Body of pancreas (tissue), 4 donors: ENCODE data around the gene THADA. TPM values are rescaled to one million over a fixed set of nuclear protein-coding genes. Genes with fewer than 3 reads are reported as not detected.
A peak's percentile ranks its signal among the peaks of the same experiment; 100 is the strongest.

Source experiments
- ATAC-seq: fragments of 150-250 bp; one replicate; pipeline ENCODE4 v1.9.1; 2016
- DNase-seq, 4 donors: peaks; one replicate each; pipeline ENCODE4 v3.0.0-alpha.2; 2019
- H3K27ac ChIP-seq, 4 donors: fragments of 200-600 bp; sonication (generic); 1 replicate in 3 of 4; 2 replicates in 1 of 4; pipeline versions ENCODE4 v1.5.1 to v1.6.1; 2016 to 2019; ENCODE audit warnings: mild to moderate bottlenecking in 1 of 4, mixed read lengths in 1 of 4, moderate library complexity in 1 of 4
- H3K27me3 ChIP-seq, 2 donors: fragments of 200-600 bp; sonication (generic); one replicate each; pipeline ENCODE4 v1.6.0; 2016; ENCODE audit warnings: mild to moderate bottlenecking in 1 of 2
- H3K36me3 ChIP-seq, 2 donors: fragments of 200-600 bp; sonication (generic); replicated peaks in 1 of 2; 2 replicates each; pipeline ENCODE4 v1.5.1; 2016; ENCODE audit warnings: low read depth in 2 of 2; ENCODE audit not compliant: insufficient read depth in 1 of 2
- H3K4me1 ChIP-seq: fragments of 200-600 bp; sonication (generic); one replicate; pipeline ENCODE4 v1.6.0; 2016
- H3K4me3 ChIP-seq, 2 donors: fragments of 200-600 bp; sonication (generic); 1 replicate in 1 of 2; 2 replicates in 1 of 2; pipeline ENCODE4 v1.5.1; 2016 to 2019
- H3K9me3 ChIP-seq, 3 donors: fragments of 200-600 bp; sonication (generic); 1 replicate in 2 of 3; 2 replicates in 1 of 3; pipeline ENCODE4 v1.5.1; 2016
- POLR2A ChIP-seq, 3 donors: fragments of 450-650 bp; IDR thresholded peaks; one replicate each; pipeline ENCODE4 v1.6.1; 2016; ENCODE audit warnings: antibody characterized with exemption in 3 of 3, mild to moderate bottlenecking in 2 of 3
- WGBS, 2 donors: methylation state at CpG; one replicate each; pipeline ENCODE4 v1.1.5; 2017; 5-methylcytosine and 5-hydroxymethylcytosine counted together
- intact Hi-C: fragments of 100-400 bp; cut with DNase I; formaldehyde crosslinking; loops from one replicate; pipeline ENCODE4 v1.15.1; 2023
- total RNA-seq, 2 donors: library from RNA; depleted of rRNA; stranded (reverse); fragments of >200 nt; gene quantifications; one replicate each; pipeline ENCODE4 v1.1.0, GENCODE V29; 2016
- TF ChIP-seq, protein P1 (sequence below), 7 experiments: fragments of 450-650 bp in 4 of 7; fragments of 200-600 bp in 3 of 7; sonication (generic) in 3 of 7; IDR thresholded peaks; one replicate each; pipeline ENCODE4 v1.5.1; 2016 to 2019; ENCODE audit warnings: antibody characterized with exemption in 7 of 7

The THADA gene
- total RNA-seq, 2 donors from 2014 or later, result 27.5 to 41.9 TPM

DNA sequence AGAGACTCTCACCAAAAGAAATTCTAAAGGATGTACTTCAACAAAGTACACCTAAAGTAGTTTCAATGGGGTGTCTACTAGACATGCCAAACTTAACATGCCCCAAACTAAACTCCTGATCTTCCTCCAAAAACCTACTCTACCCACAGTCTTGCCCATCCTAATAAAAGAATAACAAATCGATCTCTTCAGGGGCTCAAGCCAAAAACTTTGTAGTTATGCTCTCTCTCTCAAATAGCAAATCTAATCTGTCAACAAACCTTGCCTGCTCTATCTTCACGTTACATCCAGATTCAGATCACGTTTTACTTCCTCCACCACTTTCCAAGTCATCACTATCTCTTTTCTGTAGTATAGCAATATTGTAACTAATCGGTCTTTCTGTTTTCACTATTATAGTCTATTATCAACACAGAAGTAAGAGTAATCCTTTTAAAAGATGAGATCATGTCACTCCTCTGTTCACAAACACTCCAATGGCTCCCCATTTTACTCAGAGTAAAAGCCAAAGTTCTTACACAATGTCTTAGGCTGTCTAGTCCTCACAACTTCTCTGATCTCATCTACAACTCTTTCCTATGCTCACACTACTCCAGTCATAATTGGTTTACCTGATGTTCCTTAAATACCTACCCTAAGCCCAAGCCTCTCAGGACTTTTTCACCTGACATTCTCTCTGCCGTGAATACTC, 79.9 kb downstream of the THADA start:
- no peaks in the 10 kb centered on the region for H3K9me3 ChIP-seq
- no peak overlapping the region for H3K4me3 ChIP-seq
- H3K36me3 ChIP-seq, result no peaks in the 10 kb centered on the region
- H3K27ac ChIP-seq, result peak overlapping the region; percentile 47 to 81 (median 60)
- intact Hi-C loops, result no loop called here
- 42 to 54% methylated on average over 5 of the region's 5 CpGs for WGBS, 2 donors
- DNase-seq, result no peak
- no peak for TF ChIP-seq POLR2A (IDR thresholded peaks at IDR 0.05)
- TF ChIP-seq, protein P1, sequence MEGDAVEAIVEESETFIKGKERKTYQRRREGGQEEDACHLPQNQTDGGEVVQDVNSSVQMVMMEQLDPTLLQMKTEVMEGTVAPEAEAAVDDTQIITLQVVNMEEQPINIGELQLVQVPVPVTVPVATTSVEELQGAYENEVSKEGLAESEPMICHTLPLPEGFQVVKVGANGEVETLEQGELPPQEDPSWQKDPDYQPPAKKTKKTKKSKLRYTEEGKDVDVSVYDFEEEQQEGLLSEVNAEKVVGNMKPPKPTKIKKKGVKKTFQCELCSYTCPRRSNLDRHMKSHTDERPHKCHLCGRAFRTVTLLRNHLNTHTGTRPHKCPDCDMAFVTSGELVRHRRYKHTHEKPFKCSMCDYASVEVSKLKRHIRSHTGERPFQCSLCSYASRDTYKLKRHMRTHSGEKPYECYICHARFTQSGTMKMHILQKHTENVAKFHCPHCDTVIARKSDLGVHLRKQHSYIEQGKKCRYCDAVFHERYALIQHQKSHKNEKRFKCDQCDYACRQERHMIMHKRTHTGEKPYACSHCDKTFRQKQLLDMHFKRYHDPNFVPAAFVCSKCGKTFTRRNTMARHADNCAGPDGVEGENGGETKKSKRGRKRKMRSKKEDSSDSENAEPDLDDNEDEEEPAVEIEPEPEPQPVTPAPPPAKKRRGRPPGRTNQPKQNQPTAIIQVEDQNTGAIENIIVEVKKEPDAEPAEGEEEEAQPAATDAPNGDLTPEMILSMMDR (IDR thresholded peaks at IDR 0.05), result no peak
- peaks cover 51% of the 10 kb centered on the region for H3K4me1 ChIP-seq
- H3K27me3 ChIP-seq, result no peaks in the 10 kb centered on the region
- peak; percentile 24 for ATAC-seq

DNA sequence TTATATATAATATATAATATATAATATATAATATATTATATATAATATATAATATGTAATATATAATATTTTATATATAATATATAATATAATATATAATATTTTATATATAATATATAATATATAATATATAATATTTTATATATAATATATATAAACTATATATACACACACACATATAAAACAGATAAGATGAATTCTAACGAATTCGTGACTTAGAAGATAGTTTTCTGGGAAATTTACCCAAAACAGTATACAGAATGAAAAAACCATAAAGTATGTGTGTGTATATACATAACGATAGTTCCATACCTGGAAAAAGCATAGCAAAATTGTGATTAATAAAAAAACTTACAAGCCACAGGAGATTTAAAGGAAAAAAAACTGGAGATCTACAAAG, 80.6 kb downstream of the THADA start:
- TF ChIP-seq, protein P1 (IDR thresholded peaks at IDR 0.05), result no peak
- no peak for TF ChIP-seq POLR2A (IDR thresholded peaks at IDR 0.05)
- intact Hi-C loops, result no loop called here
- ATAC-seq (no peak), DNase-seq (no peak)
- peak overlapping the region in 1 of 4 donors; percentile 81 for H3K27ac ChIP-seq
- no peaks in the 10 kb centered on the region for H3K36me3 ChIP-seq
- H3K4me3 ChIP-seq, result no peak overlapping the region
- H3K4me1 ChIP-seq, result peaks cover 49% of the 10 kb centered on the region
- H3K9me3 ChIP-seq, result no peaks in the 10 kb centered on the region
- 94 to 97% methylated on average over 3 of the region's 3 CpGs for whole genome bisulfite sequencing, 2 donors
- no peaks in the 10 kb centered on the region for H3K27me3 ChIP-seq

DNA sequence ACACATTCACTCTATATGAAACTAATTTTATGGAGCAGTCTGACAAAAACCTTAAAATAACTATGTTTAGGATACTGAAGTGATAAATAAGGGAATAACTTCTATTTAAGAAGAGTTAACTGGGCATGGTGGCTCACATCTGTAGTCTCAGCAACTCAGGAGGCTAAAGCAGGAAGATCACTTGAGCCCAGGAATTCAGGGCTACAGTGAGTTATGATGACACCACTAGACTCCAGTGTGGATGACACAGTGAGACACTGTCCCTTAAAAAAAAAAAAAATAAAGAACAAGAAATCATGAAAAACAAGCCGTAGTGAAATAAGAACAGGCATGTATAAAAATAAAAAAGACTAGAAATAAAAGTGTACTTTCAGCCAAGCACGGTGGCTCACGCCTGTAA, 82.0 kb downstream of the THADA start:
- Histone ChIP-seq H3K4me1 (peaks cover 35% of the 10 kb centered on the region), H3K27ac (no peak overlapping the region), H3K9me3 (no peaks in the 10 kb centered on the region), H3K27me3 (no peaks in the 10 kb centered on the region), H3K4me3 (no peak overlapping the region), H3K36me3 (no peaks in the 10 kb centered on the region)
- DNase-seq, result no peak
- TF ChIP-seq, protein P1 (IDR thresholded peaks at IDR 0.05), result no peak
- TF ChIP-seq POLR2A (IDR thresholded peaks at IDR 0.05), result no peak
- 90 to 94% methylated on average over 3 of the region's 3 CpGs for WGBS, 2 donors
- ATAC-seq, result no peak
- intact Hi-C loops, result no loop called here

DNA sequence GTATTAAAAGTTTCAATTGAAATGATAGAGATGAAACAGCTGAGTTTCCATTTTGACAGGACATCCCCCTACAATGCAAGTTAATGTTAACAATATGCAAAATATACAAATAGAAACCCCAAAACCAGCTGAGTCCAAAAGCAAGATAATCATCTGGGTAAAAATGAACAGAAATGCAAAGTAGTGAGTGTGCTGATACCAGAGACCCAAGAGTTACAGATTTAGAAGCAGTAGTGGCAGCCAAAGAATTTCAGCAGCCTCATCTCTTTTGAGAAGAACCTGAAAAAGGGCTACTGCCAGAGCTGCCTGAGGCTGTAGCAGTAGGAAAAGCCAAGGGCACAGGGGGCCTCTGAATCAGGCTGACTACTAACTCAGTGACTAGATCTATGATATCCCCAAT, 82.6 kb downstream of the THADA start:
- ATAC-seq (no peak), DNase-seq (no peak)
- Histone ChIP-seq H3K9me3 (no peaks in the 10 kb centered on the region), H3K27ac (no peak overlapping the region), H3K27me3 (no peaks in the 10 kb centered on the region), H3K4me1 (peaks cover 29% of the 10 kb centered on the region), H3K36me3 (no peaks in the 10 kb centered on the region), H3K4me3 (no peak overlapping the region)
- intact Hi-C loops, result no loop called here
- TF ChIP-seq POLR2A (IDR thresholded peaks at IDR 0.05), result no peak
- TF ChIP-seq, protein P1 (IDR thresholded peaks at IDR 0.05), result no peak

DNA sequence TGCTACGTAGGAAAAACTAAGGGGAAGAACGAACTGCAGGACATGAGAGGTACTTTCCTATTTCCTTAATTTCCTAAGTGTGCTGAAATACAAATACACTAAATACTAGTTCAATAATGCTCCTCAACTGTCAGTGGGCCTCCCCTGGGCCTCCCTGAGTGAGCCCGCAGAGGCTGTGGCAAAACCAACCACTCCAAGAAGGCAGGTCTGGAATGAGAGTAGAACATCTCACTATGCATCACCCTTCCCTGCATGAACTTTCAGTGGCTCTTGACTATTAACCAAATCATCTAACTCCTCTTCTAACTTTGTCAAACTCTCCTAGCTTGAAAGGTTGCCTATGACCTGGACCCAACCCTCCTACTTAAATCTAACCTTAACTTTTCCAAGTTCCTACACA, 84.6 kb downstream of the THADA start:
- ATAC-seq, result no peak
- no peaks in the 10 kb centered on the region for H3K27me3 ChIP-seq
- DNase-seq, result no peak
- 90 to 98% methylated on average over 3 of the region's 3 CpGs for WGBS, 2 donors
- TF ChIP-seq, protein P1 (IDR thresholded peaks at IDR 0.05), result no peak
- no peak for TF ChIP-seq POLR2A (IDR thresholded peaks at IDR 0.05)
- H3K9me3 ChIP-seq, result no peaks in the 10 kb centered on the region
- intact Hi-C loops, result no loop called here
- no peak overlapping the region for H3K27ac ChIP-seq
- H3K4me1 ChIP-seq, result peaks cover 17% of the 10 kb centered on the region
- H3K36me3 ChIP-seq, result no peaks in the 10 kb centered on the region
- no peak overlapping the region for H3K4me3 ChIP-seq
